ENCODE measurements around the gene FGF2.

The FGF2 gene

DNA sequence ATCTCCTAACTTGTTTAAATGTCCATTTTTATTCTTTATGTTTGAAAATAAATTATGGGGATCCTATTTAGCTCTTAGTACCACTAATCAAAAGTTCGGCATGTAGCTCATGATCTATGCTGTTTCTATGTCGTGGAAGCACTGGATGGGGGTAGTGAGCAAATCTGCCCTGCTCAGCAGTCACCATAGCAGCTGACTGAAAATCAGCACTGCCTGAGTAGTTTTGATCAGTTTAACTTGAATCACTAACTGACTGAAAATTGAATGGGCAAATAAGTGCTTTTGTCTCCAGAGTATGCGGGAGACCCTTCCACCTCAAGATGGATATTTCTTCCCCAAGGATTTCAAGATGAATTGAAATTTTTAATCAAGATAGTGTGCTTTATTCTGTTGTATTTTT, 68.2 kb downstream of the FGF2 start:
- Histone ChIP-seq H3K9ac (ENCODE audit: low read length) (no peak overlapping the region), H3K79me2 (ENCODE audit: insufficient read depth, low read length) (no peaks in the 10 kb centered on the region), H3K9me3 (ENCODE audit: insufficient read depth, low read length) (no peaks in the 10 kb centered on the region), H4K20me1 (ENCODE audit: low read depth, low read length) (no peaks in the 10 kb centered on the region), H3K27me3 (ENCODE audit: low read length) (no peaks in the 10 kb centered on the region), H3F3A (ENCODE audit: insufficient read depth) (no peaks in the 10 kb centered on the region), H3K4me3 (ENCODE audit: insufficient read depth, low read length, poor library complexity, severe bottlenecking) (no peak overlapping the region), H2AFZ (ENCODE audit: low read depth, low read length, severe bottlenecking) (no peak overlapping the region), H3K9me2 (replicated peaks; ENCODE audit: insufficient read depth, low read length) (no peaks in the 10 kb centered on the region), H3K27ac (ENCODE audit: low read depth, low read length) (no peak overlapping the region), H3K36me3 (ENCODE audit: low read length) (no peaks in the 10 kb centered on the region), H3K4me2 (ENCODE audit: low read depth, low read length, poor library complexity, severe bottlenecking) (no peak overlapping the region)
- TF ChIP-seq EZH2phosphoT487 (conservative IDR thresholded peaks at IDR 0.05; ENCODE audit: low read length) = no peak
- no peak for TF ChIP-seq CTCF (IDR thresholded peaks at IDR 0.05; ENCODE audit: insufficient read depth, low read length, poor library complexity, severe bottlenecking)

DNA sequence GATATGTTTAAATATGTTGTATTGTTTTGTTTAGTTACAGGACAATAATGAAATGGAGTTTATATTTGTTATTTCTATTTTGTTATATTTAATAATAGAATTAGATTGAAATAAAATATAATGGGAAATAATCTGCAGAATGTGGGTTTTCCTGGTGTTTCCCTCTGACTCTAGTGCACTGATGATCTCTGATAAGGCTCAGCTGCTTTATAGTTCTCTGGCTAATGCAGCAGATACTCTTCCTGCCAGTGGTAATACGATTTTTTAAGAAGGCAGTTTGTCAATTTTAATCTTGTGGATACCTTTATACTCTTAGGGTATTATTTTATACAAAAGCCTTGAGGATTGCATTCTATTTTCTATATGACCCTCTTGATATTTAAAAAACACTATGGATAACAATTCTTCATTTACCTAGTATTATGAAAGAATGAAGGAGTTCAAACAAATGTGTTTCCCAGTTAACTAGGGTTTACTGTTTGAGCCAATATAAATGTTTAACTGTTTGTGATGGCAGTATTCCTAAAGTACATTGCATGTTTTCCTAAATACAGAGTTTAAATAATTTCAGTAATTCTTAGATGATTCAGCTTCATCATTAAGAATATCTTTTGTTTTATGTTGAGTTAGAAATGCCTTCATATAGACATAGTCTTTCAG, 68.8 kb downstream of the FGF2 start:
- Histone ChIP-seq H3K9me3 (ENCODE audit: insufficient read depth, low read length) (no peaks in the 10 kb centered on the region), H3F3A (ENCODE audit: insufficient read depth) (no peaks in the 10 kb centered on the region), H3K27me3 (ENCODE audit: low read length) (no peaks in the 10 kb centered on the region), H3K79me2 (ENCODE audit: insufficient read depth, low read length) (no peaks in the 10 kb centered on the region), H3K9me2 (replicated peaks; ENCODE audit: insufficient read depth, low read length) (no peaks in the 10 kb centered on the region), H3K4me2 (ENCODE audit: low read depth, low read length, poor library complexity, severe bottlenecking) (no peak overlapping the region), H3K4me3 (ENCODE audit: insufficient read depth, low read length, poor library complexity, severe bottlenecking) (no peak overlapping the region), H3K36me3 (ENCODE audit: low read length) (no peaks in the 10 kb centered on the region), H2AFZ (ENCODE audit: low read depth, low read length, severe bottlenecking) (no peak overlapping the region), H4K20me1 (ENCODE audit: low read depth, low read length) (no peaks in the 10 kb centered on the region), H3K27ac (ENCODE audit: low read depth, low read length) (no peak overlapping the region), H3K9ac (ENCODE audit: low read length) (no peak overlapping the region)
- TF ChIP-seq CTCF (IDR thresholded peaks at IDR 0.05; ENCODE audit: insufficient read depth, low read length, poor library complexity, severe bottlenecking) = no peak
- TF ChIP-seq EZH2phosphoT487 (conservative IDR thresholded peaks at IDR 0.05; ENCODE audit: low read length) = no peak

GRCh38 chr4:122896270-122896669, 69.6 kb downstream of the FGF2 start:
- Histone ChIP-seq H3K9ac (ENCODE audit: low read length) (no peak overlapping the region), H3K27ac (ENCODE audit: low read depth, low read length) (no peak overlapping the region), H2AFZ (ENCODE audit: low read depth, low read length, severe bottlenecking) (no peak overlapping the region), H3F3A (ENCODE audit: insufficient read depth) (no peaks in the 10 kb centered on the region), H3K9me3 (ENCODE audit: insufficient read depth, low read length) (no peaks in the 10 kb centered on the region), H3K27me3 (ENCODE audit: low read length) (no peaks in the 10 kb centered on the region), H3K36me3 (ENCODE audit: low read length) (no peaks in the 10 kb centered on the region), H3K4me2 (ENCODE audit: low read depth, low read length, poor library complexity, severe bottlenecking) (no peak overlapping the region), H4K20me1 (ENCODE audit: low read depth, low read length) (no peaks in the 10 kb centered on the region), H3K4me3 (ENCODE audit: insufficient read depth, low read length, poor library complexity, severe bottlenecking) (no peak overlapping the region), H3K79me2 (ENCODE audit: insufficient read depth, low read length) (no peaks in the 10 kb centered on the region), H3K9me2 (replicated peaks; ENCODE audit: insufficient read depth, low read length) (no peaks in the 10 kb centered on the region)
- TF ChIP-seq CTCF (IDR thresholded peaks at IDR 0.05; ENCODE audit: insufficient read depth, low read length, poor library complexity, severe bottlenecking) = no peak
- no peak for TF ChIP-seq EZH2phosphoT487 (conservative IDR thresholded peaks at IDR 0.05; ENCODE audit: low read length)

All from SU-DHL-6 (cell line).